K562 (cell line): ENCODE measurements around the gene SEZ6L.

Experiments
- ELF2 ChIP-seq: fragments of 250-450 bp; sonication (Bioruptor Pico); IDR thresholded peaks from 2 replicates; pipeline ENCODE4 v1.5.0; 2021; ENCODE audit warnings: mild to moderate bottlenecking
- GATAD2B ChIP-seq: fragments of 450-650 bp; IDR thresholded peaks from 2 replicates; pipeline ENCODE4 v1.6.1; 2017; ENCODE audit warnings: mild to moderate bottlenecking, borderline replicate concordance
- MAX ChIP-seq: sonication (generic); formaldehyde crosslinking; IDR thresholded peaks from 2 replicates; pipeline ENCODE4 v1.9.0; 2022; ENCODE audit warnings: mild to moderate bottlenecking, missing genetic modification reagents
- SRSF1 ChIP-seq: fragments of 200-400 bp; formaldehyde crosslinking; IDR thresholded peaks from 2 replicates; pipeline ENCODE4 v1.6.1; 2017; ENCODE audit warnings: mild to moderate bottlenecking, low read depth, low read length, moderate library complexity
- TGIF2 ChIP-seq: sonication (generic); formaldehyde crosslinking; IDR thresholded peaks from 2 replicates; pipeline ENCODE4 v1.8.1; 2022; ENCODE audit warnings: mild to moderate bottlenecking, missing genetic modification reagents, moderate library complexity

DNA sequence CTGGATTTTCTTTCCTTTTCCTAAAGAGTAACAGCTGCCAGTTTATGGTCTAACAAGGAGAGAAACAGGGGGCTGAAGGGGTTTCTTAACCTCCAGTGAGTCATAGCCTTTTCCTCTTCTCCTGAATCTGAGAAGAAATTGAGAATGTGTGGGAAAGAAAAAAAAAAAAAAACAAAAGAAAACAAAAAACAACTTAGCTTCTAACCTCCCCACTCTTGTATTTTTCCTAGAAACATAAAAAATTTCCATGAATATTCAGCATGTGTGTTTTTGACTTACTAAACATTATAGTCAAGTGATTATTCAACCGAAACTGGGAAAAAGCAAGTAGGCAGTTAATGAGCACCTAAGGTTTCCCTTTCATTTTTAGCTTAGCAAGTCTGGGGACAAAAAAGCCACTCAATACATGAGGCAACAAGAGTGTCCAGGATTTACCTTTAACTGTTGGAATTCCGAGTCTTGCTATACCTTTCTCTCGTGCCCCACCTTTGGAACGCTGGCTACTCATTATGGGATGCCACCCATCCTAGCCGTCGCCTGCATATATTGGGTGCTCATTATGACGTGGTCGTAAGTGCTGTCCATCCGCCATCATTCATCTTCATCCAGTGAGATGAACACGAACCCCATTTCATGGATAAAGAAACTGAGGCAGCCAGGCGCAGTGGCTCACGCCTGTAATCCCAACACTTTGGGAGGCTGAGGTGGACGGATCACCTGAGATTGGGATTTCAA is 262.2 kb downstream of the SEZ6L start:
- TF ChIP-seq ELF2 (CRISPR knock-in tag) (no peak), SRSF1 (no peak), MAX (CRISPR knock-in tag) (no peak), TGIF2 (CRISPR knock-in tag) (no peak), GATAD2B (no peak)
